ENCODE measurements around the gene RFNG.

Gene RFNG

GRCh38 chr17:82080048-82080788 lies 28.6 kb upstream of the RFNG start:
- Histone ChIP-seq H3K27me3 (ENCODE audit: insufficient read depth, poor library complexity, severe bottlenecking) (no peaks in the 10 kb centered on the region), H3K4me3 (replicated peaks; ENCODE audit: insufficient read depth, low read length) (no peak overlapping the region), H3K27ac (replicated peaks) (no peak overlapping the region)
- no peak for DNase-seq (ENCODE audit: low read depth in 1 of 2, low spot score in 1 of 2)
- TF ChIP-seq CTCF (IDR thresholded peaks at IDR 0.05; ENCODE audit: insufficient read depth, low read length) (no peak), POLR2AphosphoS5 (IDR thresholded peaks at IDR 0.05; ENCODE audit: low read depth) (peak; percentile 29)

- no peak overlapping the region for H3K4me3 ChIP-seq (replicated peaks; ENCODE audit: insufficient read depth, low read length)
- H3K27me3 ChIP-seq (ENCODE audit: insufficient read depth, poor library complexity, severe bottlenecking) = no peaks in the 10 kb centered on the region
- TF ChIP-seq CTCF (IDR thresholded peaks at IDR 0.05; ENCODE audit: insufficient read depth, low read length) = no peak
- TF ChIP-seq REST (IDR thresholded peaks at IDR 0.05; ENCODE audit: insufficient replicate concordance, low read depth) = no peak
- no peak for TF ChIP-seq GABPA (IDR thresholded peaks at IDR 0.05; ENCODE audit: low read depth)
- no peak overlapping the region for H3K27ac ChIP-seq (replicated peaks)
- DNase-seq (ENCODE audit: low read depth in 1 of 2, low spot score in 1 of 2) = no peak
These were observed 27.5 kb upstream of the RFNG start for GRCh38 chr17:82079001-82079677.

- TF ChIP-seq SPI1 (IDR thresholded peaks at IDR 0.05; ENCODE audit: borderline replicate concordance, low read depth) = no peak
- TF ChIP-seq POLR2AphosphoS5 (IDR thresholded peaks at IDR 0.05; ENCODE audit: low read depth) = no peak; the same call in 1 of the 2 replicates
- no peak for TF ChIP-seq REST (IDR thresholded peaks at IDR 0.05; ENCODE audit: insufficient replicate concordance, low read depth)
- no peak for TF ChIP-seq GABPA (IDR thresholded peaks at IDR 0.05; ENCODE audit: low read depth)
- no peak for TF ChIP-seq CTCF (IDR thresholded peaks at IDR 0.05; ENCODE audit: insufficient read depth, low read length)
- DNase-seq (ENCODE audit: low read depth in 1 of 2, low spot score in 1 of 2) = no peak
- Histone ChIP-seq H3K4me3 (replicated peaks; ENCODE audit: insufficient read depth, low read length) (no peak overlapping the region), H3K27me3 (ENCODE audit: insufficient read depth, poor library complexity, severe bottlenecking) (no peaks in the 10 kb centered on the region), H3K27ac (replicated peaks) (no peak overlapping the region)
These were observed 26.8 kb upstream of the RFNG start for GRCh38 chr17:82078433-82078832.
